Activated naive CD8-positive, alpha-beta T cell (primary cell): ENCODE measurements around the gene RNH1.

ENCODE experiments used
- H3K27ac Mint-ChIP-seq: one replicate; pipeline ENCODE4 v1.8.0; 2021; ENCODE audit warnings: mixed read lengths
- H3K27me3 Mint-ChIP-seq: one replicate; pipeline ENCODE4 v1.8.0; 2021; ENCODE audit warnings: mixed read lengths
- H3K36me3 Mint-ChIP-seq: one replicate; pipeline ENCODE4 v1.8.0; 2021; ENCODE audit warnings: mixed read lengths
- H3K4me1 Mint-ChIP-seq: one replicate; pipeline ENCODE4 v1.8.0; 2021; ENCODE audit warnings: low read depth, mixed read lengths
- H3K4me3 Mint-ChIP-seq: one replicate; pipeline ENCODE4 v1.8.0; 2021; ENCODE audit warnings: mild to moderate bottlenecking, mixed read lengths
- H3K9me3 Mint-ChIP-seq: one replicate; pipeline ENCODE4 v1.8.0; 2021; ENCODE audit warnings: low read depth, mixed read lengths

The RNH1 gene

DNA sequence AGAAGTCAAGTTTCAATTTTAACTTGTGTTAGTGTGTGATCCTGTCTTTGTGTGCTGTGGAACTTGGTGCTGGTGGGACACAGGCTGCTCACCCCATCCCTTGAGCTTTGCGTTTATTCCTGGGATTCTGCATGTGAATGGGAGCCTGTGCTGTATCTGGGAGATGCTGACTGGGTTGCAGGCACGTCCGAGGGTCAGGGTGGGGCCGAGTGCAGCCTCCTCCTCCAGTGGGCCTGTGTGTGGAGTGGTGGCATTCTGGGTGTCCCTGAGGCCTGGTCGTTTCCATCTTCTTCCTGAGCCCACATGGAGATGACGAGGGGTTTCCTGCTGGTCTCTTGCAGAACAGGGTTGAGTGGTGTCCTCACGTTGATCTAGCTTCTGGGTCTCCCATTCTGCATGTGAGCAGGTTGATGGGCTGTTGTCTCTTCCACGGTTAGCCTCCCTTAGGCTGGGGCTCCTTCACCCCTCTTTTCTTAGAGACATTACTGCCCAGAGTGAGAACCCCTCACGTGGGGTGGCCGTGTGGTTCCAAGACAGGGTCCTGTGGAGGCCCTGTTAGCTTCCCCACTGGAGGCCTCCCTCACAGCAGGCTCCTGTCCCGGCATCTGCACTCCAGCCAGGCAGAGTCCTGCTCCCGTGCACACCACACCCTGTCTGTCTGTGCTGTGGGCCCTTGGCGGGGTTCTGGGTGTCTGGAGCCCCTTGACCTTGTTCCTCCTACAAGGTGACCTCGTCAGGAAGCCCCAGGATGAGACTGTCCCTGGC, 52.1 kb downstream of the RNH1 start:
- Mint-ChIP-seq H3K4me1 (peaks cover 43% of the 10 kb centered on the region), H3K27me3 (no peaks in the 10 kb centered on the region), H3K36me3 (peaks cover 3% of the 10 kb centered on the region), H3K9me3 (no peaks in the 10 kb centered on the region), H3K27ac (no peak overlapping the region), H3K4me3 (no peak overlapping the region)

DNA sequence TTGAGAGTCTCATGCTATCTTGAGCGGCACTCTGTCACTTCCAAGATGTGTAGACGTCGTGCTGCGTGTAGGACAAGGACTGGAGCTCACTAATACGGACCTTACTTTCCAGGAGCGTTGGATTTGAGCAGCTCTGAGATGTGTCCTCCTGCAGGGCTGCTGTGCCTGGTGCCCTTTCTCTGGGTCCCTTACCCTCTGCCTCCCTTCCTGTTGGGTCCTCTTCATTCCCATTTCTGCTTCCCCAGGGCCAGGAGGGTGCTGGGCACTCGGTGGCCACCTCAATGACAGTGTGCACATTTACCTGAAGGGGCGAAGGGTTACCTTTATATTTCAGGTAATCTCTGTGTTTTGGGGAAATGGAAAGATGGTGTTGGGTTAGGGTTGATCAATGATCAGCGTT, 53.0 kb downstream of the RNH1 start:
- no peaks in the 10 kb centered on the region for H3K9me3 Mint-ChIP-seq
- H3K27me3 Mint-ChIP-seq, result no peaks in the 10 kb centered on the region
- H3K4me3 Mint-ChIP-seq, result no peak overlapping the region
- peaks cover 43% of the 10 kb centered on the region for H3K4me1 Mint-ChIP-seq
- no peak overlapping the region for H3K27ac Mint-ChIP-seq
- peaks cover 3% of the 10 kb centered on the region for H3K36me3 Mint-ChIP-seq

DNA sequence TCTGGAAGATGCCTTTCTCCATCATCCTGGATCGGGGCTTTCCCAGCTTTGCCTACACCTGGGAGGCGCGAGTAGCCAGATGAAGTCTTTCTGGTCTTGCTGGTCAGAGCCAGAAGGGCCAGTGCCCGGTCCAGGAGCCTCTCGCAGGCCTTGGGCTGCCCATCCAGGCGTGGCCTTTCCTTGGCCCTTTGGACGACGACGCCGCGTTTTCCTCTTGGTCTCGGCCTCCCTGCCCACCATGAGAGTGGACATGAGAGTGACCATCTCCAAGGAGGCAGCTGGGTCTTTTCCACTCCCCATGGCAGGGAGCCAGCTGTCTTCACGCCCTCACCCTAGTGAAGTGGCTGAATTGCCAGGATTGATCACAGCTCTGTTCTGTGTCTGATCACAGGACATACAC, 53.5 kb downstream of the RNH1 start:
- peaks cover 3% of the 10 kb centered on the region for H3K36me3 Mint-ChIP-seq
- H3K27me3 Mint-ChIP-seq, result no peaks in the 10 kb centered on the region
- no peak overlapping the region for H3K27ac Mint-ChIP-seq
- no peaks in the 10 kb centered on the region for H3K9me3 Mint-ChIP-seq
- peaks cover 46% of the 10 kb centered on the region for H3K4me1 Mint-ChIP-seq
- no peak overlapping the region for H3K4me3 Mint-ChIP-seq

DNA sequence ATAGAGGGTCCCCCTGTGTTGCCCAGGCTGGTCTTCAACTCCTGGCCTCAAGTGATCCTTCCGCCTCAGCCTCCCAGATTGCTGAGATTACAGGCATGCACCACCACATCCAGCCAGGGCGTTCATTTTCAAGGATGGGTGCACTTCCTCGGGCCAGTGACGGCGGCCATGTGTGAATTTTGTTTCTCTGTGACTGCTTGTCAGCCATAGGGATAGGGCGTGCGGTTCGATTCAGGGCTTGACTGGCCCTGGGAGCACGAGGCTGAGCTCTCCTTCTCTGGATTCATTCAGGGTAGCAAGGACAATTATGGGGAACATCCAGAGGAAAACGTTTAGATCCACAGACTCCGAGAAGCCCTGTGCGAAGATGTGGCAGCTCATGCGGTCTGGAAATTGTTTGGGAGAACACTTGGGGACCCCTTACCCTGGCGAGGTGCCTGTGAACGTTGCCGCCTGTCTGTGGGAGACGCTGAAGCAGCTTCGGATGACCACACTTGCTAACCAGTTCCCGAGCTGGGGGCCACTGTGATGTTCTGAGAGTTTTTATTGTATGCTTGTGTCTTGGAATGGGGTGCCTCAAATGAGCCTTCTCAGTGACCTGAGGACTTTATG, 54.0 kb downstream of the RNH1 start:
- H3K27ac Mint-ChIP-seq, result no peak overlapping the region
- peak overlapping the region; percentile 32 for H3K4me3 Mint-ChIP-seq
- H3K4me1 Mint-ChIP-seq, result peaks cover 49% of the 10 kb centered on the region
- H3K36me3 Mint-ChIP-seq, result peaks cover 3% of the 10 kb centered on the region
- no peaks in the 10 kb centered on the region for H3K27me3 Mint-ChIP-seq
- no peaks in the 10 kb centered on the region for H3K9me3 Mint-ChIP-seq

DNA sequence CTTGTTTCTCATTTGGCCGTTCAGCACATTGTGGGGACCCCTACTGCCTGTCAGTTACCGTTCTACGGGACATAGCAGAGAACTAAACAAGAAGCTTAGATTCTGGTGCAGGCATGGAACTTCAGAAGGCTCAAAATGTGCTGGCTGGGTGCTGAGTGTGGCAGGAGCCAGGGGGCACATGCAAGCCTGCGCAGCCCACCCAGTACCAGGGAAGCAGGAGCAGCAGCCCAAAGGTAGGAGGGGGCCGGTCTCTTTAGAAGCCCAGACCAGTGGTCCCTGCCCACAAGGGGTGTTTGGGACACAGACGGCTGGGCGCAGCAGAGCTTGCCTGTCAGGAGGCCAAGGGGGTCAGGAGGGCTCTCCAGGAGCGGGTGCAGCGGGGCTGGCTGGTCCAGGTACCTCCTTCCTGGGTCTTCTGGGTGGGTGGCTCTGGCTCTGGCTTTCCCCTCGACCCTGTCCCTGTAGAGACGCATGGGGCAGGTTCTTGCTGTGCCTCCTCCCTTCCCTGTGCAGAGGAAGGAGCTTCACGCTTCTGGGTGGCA, 54.8 kb downstream of the RNH1 start:
- H3K9me3 Mint-ChIP-seq, result no peaks in the 10 kb centered on the region
- H3K27me3 Mint-ChIP-seq, result no peaks in the 10 kb centered on the region
- H3K36me3 Mint-ChIP-seq, result peaks cover 3% of the 10 kb centered on the region
- peaks cover 42% of the 10 kb centered on the region for H3K4me1 Mint-ChIP-seq
- no peak overlapping the region for H3K27ac Mint-ChIP-seq
- no peak overlapping the region for H3K4me3 Mint-ChIP-seq

DNA sequence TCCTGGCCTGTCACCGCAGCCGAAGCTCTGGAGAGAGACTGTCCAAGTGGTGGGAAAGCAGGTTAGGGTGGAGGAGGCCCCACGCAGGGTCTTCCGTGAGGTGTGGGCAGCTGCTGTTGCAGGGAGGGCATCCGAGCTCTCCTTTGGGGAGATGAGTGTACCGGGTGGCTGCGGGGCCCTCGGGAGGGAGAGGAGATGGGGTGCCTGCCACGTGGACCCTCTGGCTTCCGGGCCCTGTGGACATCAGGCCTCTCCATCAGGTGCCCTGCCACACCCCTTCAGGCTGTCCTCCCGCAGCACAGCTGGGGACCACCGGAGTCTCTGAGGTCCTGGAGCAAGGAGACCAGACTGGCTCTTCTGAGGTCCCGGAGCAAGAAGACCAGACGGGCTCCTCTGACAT, 55.3 kb downstream of the RNH1 start:
- Mint-ChIP-seq H3K4me3 (peak overlapping the region; percentile 99), H3K27me3 (no peaks in the 10 kb centered on the region), H3K9me3 (no peaks in the 10 kb centered on the region), H3K27ac (peak overlapping the region; percentile 95), H3K4me1 (peaks cover 37% of the 10 kb centered on the region), H3K36me3 (peaks cover 2% of the 10 kb centered on the region)

DNA sequence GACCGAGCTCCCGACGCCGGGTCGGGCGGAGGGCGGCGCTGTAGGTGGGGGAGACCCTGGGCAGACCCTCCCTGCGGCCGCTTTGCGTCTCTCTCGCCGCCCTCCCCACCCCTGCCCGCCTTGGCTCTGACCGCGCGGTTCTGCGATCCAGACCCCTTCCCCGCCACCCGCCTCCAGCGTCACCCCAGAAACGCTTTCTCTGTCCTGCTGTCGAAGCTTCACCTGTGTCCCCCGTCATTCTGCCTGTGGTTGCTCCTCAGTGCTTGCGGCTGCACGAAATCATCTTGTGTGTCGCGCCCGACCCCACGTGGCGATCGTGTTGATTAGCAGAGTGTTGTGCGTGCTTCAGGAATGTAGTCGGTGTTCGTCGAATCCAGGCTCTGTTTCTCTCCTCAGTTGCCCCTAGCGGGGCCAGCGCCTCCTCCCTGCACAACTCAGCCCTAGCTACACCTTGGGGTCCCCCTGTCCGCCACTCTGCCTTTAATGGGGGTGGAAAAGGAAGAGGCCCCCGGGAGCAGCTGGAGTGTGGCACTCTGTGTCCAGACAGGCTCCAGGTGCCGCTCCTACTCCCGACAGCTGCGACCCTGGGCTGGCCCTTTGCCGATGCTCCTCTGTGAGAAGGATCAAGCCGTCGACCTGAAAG, 56.1 kb downstream of the RNH1 start:
- H3K4me3 Mint-ChIP-seq, result peak overlapping the region; percentile 99
- no peaks in the 10 kb centered on the region for H3K27me3 Mint-ChIP-seq
- peaks cover 29% of the 10 kb centered on the region for H3K4me1 Mint-ChIP-seq
- no peaks in the 10 kb centered on the region for H3K36me3 Mint-ChIP-seq
- H3K9me3 Mint-ChIP-seq, result no peaks in the 10 kb centered on the region
- peak overlapping the region; percentile 95 for H3K27ac Mint-ChIP-seq

DNA sequence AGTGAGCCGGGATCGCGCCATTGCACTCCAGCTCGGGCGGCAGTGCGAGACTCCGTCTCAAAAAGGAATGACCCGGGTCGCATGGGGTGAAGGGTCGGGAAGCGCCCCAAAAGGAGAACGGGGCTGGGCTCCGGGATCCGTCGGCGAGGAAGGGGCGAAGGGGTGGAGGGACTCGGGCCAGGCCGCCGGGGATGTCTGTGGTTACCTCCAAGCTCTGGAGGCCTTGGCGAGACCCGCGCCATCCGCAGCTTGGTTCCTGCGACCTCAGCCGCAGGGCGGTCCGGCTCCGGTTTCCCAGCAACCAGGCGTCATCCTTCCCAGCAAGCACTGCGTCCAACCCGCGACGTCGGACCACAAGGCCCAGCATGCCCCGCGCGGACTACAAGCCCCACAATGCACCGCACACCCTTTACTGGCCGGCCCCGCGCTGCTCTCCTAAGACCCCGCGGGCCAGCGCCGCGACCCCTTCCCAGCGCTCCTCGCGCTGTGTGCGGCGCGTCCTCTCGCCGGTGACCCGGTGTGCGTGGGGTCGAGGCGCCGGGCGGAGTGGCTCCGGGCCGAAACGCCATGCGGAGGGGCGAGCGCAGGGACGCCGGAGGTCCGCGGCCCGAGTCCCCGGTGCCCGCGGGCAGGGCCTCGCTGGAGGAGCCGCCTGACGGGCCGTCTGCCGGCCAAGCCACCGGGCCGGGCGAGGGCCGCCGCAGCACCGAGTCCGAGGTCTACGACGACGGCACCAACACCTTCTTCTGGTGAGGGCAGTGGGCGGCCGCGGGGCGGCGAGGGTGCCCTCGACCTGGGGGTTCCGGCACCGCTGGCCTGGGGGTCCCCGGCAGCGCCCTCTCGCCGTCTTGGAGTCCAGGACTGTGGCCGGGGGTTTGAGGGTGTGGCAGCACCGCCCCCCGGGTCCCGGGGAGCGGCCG, 56.9 kb downstream of the RNH1 start, which contains the start of gene PTDSS2:
Gene PTDSS2 (plus strand): TSS at position 391 of the 920 bp plus-strand sequence. CDS start 177 bp downstream, at position 568.
- Mint-ChIP-seq H3K27ac (peak within 1 kb of the TSS; percentile 95), H3K4me3 (peak within 1 kb of the TSS; percentile 99), H3K4me1 (peaks cover 25% of the 10 kb centered on the region), H3K36me3 (no peaks in the 10 kb centered on the region), H3K9me3 (no peaks in the 10 kb centered on the region), H3K27me3 (no peaks in the 10 kb centered on the region)

DNA sequence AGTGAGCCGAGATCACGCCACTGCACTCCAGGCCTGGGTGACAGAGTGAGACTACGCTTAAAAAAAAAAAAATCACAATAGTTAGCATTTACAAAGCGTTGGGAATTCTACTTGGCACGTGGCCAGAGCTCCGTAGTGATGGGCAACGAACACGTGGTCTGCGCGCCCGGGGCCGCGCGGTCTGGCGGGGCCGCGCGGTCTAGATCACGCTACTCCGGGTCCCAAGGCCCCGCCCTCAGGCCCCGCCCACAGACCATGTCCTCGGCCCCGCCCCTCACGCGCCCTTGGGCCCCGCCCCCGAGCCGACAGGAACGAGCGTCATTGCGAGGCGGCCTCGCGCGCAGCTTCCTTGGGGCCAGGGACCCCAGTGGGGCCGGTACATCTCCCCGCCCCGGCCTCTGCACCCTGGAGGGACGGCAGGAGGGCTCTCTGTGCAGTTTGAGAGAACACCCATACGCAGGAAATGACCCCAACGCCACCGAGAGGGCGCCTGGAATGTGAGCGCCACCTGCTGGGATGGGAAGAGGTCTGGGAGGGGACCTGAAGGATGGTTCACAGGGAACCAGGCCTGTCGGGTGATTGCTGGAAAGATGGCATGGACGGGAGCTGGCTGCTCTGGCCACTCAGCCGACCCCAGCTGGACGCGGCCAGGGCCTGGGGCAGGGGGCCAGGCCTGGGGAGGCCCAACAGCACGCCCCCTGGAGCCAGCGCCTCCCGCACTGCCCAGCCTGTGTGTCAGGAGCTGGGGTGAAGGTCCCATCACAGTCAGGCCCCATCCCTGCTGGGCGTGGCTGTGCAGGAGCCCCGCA, 58.9 kb downstream of the RNH1 start:
- Mint-ChIP-seq H3K27me3 (no peaks in the 10 kb centered on the region), H3K9me3 (no peaks in the 10 kb centered on the region), H3K36me3 (no peaks in the 10 kb centered on the region), H3K27ac (peak overlapping the region; percentile 92), H3K4me1 (peaks cover 21% of the 10 kb centered on the region), H3K4me3 (peak overlapping the region; percentile 90)

DNA sequence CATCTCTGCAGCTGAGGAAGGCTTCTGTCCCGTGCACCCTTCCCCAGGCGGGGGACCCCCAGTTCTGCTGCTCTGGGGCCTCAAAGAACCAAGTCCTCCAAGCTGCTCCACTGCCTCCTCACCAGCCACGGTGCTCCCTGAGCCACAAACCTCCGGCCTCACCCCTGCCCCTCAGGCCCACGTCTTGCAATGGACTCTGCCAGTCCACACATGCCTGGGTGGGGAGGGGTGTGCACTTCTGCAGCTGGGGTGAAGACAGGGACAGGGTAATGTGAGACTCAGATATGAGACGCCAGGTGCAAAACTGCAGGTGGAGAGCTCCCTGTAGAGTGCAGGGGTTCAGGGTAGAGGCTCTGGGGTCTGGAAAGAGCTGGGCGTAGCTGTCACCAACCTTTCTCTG, 60.2 kb downstream of the RNH1 start:
- no peaks in the 10 kb centered on the region for H3K36me3 Mint-ChIP-seq
- peak overlapping the region; percentile 46 for H3K27ac Mint-ChIP-seq
- H3K9me3 Mint-ChIP-seq, result no peaks in the 10 kb centered on the region
- H3K4me3 Mint-ChIP-seq, result no peak overlapping the region
- no peaks in the 10 kb centered on the region for H3K27me3 Mint-ChIP-seq
- peaks cover 17% of the 10 kb centered on the region for H3K4me1 Mint-ChIP-seq

DNA sequence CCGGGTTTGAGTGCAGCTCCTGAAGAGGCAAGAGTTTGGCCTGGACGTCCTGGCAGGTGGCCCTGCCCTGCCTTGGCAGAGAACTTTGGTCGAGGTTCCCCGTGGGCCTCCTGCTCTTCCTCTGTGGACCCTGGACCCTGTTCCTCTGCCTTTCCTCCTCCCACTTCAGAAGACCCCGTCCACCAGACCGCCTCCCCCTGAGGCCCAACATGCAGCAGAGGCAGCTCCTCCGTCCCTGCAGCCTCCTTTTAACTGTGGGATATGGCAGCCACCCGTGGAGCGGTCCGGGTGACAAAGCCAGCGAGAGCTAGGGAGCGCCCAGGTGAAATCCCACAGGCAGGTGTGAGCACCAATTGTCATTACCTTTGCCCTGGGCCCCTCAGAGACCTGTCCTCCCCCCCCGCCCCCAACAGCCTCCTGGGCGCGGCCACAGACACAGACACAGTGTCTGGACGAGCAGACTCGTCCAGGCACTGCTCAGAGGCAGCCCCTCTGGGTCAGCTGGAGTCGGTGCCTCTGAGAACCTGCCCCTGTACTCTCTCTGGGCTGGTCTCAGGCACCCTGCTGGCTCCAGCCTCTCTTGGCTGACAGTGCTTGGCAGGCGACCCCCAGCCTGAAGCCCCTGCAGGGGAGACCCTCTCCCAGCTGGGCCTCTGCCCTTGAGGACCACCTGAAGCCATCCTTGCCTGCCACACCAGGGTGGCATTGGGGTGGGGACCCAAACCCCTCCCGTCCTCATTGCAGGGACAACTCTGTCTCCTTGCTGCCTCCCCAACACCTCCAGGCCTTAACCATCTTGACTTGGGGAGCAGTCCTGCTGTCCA, 61.1 kb downstream of the RNH1 start:
- Mint-ChIP-seq H3K36me3 (no peaks in the 10 kb centered on the region), H3K4me1 (peaks cover 13% of the 10 kb centered on the region), H3K4me3 (no peak overlapping the region)

More for the DNA sequence above, 61.1 kb downstream of the RNH1 start:
- H3K27me3 Mint-ChIP-seq, result no peaks in the 10 kb centered on the region
- peak overlapping the region; percentile 72 for H3K27ac Mint-ChIP-seq
- no peaks in the 10 kb centered on the region for H3K9me3 Mint-ChIP-seq
